GM21367 (cell line): ENCODE results near the gene MYO3A.
"Not testable (repeated sequence)": the region's sequence is repeated elsewhere in the genome, so short reads cannot be mapped to it uniquely, and the experiment has no call there.

Experiments used
- ATAC-seq: cut with Tn5 transposase; IDR thresholded peaks from one replicate; pipeline ENCODE4 v1.9.1; 2021; ENCODE audit not compliant: unreplicated experiment

MYO3A gene

GRCh38 chr10:25982107-25982506 lies 48.1 kb downstream of the MYO3A start:
- ATAC-seq = no peak

GRCh38 chr10:25988583-25988982 lies 54.6 kb downstream of the MYO3A start:
- no peak for ATAC-seq

- no peak for ATAC-seq
Measured at GRCh38 chr10:25989951-25990350, 55.9 kb downstream of the MYO3A start.

- no peak for ATAC-seq
Measured at GRCh38 chr10:25999295-25999981, 65.4 kb downstream of the MYO3A start.

GRCh38 chr10:26000971-26001370 lies 66.9 kb downstream of the MYO3A start:
- no peak for ATAC-seq

- ATAC-seq = not testable (repeated sequence)
Measured at GRCh38 chr10:26002466-26002865, 68.4 kb downstream of the MYO3A start.

GRCh38 chr10:26015092-26015491 lies 81.1 kb downstream of the MYO3A start:
- ATAC-seq = no peak

GRCh38 chr10:26022831-26023230 lies 88.8 kb downstream of the MYO3A start:
- ATAC-seq = no peak

GRCh38 chr10:26024303-26024702 lies 90.3 kb downstream of the MYO3A start:
- no peak for ATAC-seq

GRCh38 chr10:26025523-26025922 lies 91.5 kb downstream of the MYO3A start:
- no peak for ATAC-seq

- no peak for ATAC-seq
Measured at GRCh38 chr10:26029858-26030257, 95.8 kb downstream of the MYO3A start.

GRCh38 chr10:26031300-26031699 lies 97.3 kb downstream of the MYO3A start:
- ATAC-seq = no peak

- ATAC-seq = no peak
Measured at GRCh38 chr10:26043469-26043868, 109.4 kb downstream of the MYO3A start.

GRCh38 chr10:26044141-26044749 lies 110.2 kb downstream of the MYO3A start:
- no peak for ATAC-seq

- no peak for ATAC-seq
Measured at GRCh38 chr10:26046073-26046700, 112.2 kb downstream of the MYO3A start.

- ATAC-seq = no peak
Measured at GRCh38 chr10:26048756-26049155, 114.7 kb downstream of the MYO3A start.

- ATAC-seq = no peak
Measured at GRCh38 chr10:26052326-26052725, 118.3 kb downstream of the MYO3A start.

- ATAC-seq = no peak
Measured at GRCh38 chr10:26057466-26057865, 123.4 kb downstream of the MYO3A start.

- no peak for ATAC-seq
Measured at GRCh38 chr10:26064106-26064505, 130.1 kb downstream of the MYO3A start.

- no peak for ATAC-seq
Measured at GRCh38 chr10:26067680-26068079, 133.7 kb downstream of the MYO3A start.

GRCh38 chr10:26080971-26081370 lies 146.9 kb downstream of the MYO3A start:
- not testable (repeated sequence) for ATAC-seq

GRCh38 chr10:26081459-26081858 lies 147.4 kb downstream of the MYO3A start:
- ATAC-seq = no peak
